Ishikawa (cell line): ENCODE measurements around the gene DET1.

ENCODE experiments used
- CEBPB ChIP-seq: IDR thresholded peaks from 2 replicates; pipeline ENCODE4 v1.6.1; 2012
- CREB1 ChIP-seq: IDR thresholded peaks from 2 replicates; pipeline ENCODE4 v1.6.1; 2012; ENCODE audit warnings: low read depth
- EGR1 ChIP-seq: IDR thresholded peaks from 2 replicates; pipeline ENCODE4 v1.6.1; 2012
- EP300 ChIP-seq: IDR thresholded peaks from 2 replicates; pipeline ENCODE4 v1.6.1; 2012; ENCODE audit warnings: borderline replicate concordance
- FOXM1 ChIP-seq: IDR thresholded peaks from 2 replicates; pipeline ENCODE4 v1.6.1; 2012; ENCODE audit warnings: low read depth, borderline replicate concordance
- NFIC ChIP-seq: IDR thresholded peaks from 2 replicates; pipeline ENCODE4 v1.6.1; 2012
- RAD21 ChIP-seq: IDR thresholded peaks from 2 replicates; pipeline ENCODE4 v1.6.1; 2012; ENCODE audit warnings: low read depth
- TAF1 ChIP-seq: IDR thresholded peaks from 2 replicates; pipeline ENCODE4 v1.6.1; 2012; ENCODE audit warnings: low read depth, mild to moderate bottlenecking
- TCF12 ChIP-seq: IDR thresholded peaks from 2 replicates; pipeline ENCODE4 v1.6.1; 2012; ENCODE audit warnings: low read depth
- TEAD4 ChIP-seq: IDR thresholded peaks from 2 replicates; pipeline ENCODE4 v1.6.1; 2012
- YY1 ChIP-seq: IDR thresholded peaks from 2 replicates; pipeline ENCODE4 v1.6.1; 2012; ENCODE audit warnings: low read depth
- ZBTB7A ChIP-seq: IDR thresholded peaks from 2 replicates; pipeline ENCODE4 v1.6.1; 2012; ENCODE audit warnings: low read depth
- TF ChIP-seq, protein P1 (sequence below): IDR thresholded peaks from 2 replicates; pipeline ENCODE4 v1.6.1; 2012
- TF ChIP-seq, protein P2 (sequence below): IDR thresholded peaks from 2 replicates; pipeline ENCODE4 v1.6.1; 2012; ENCODE audit warnings: low read depth, mild to moderate bottlenecking
- TF ChIP-seq, protein P3 (sequence below): IDR thresholded peaks from 2 replicates; pipeline ENCODE4 v1.6.1; 2012

DET1 gene

DNA sequence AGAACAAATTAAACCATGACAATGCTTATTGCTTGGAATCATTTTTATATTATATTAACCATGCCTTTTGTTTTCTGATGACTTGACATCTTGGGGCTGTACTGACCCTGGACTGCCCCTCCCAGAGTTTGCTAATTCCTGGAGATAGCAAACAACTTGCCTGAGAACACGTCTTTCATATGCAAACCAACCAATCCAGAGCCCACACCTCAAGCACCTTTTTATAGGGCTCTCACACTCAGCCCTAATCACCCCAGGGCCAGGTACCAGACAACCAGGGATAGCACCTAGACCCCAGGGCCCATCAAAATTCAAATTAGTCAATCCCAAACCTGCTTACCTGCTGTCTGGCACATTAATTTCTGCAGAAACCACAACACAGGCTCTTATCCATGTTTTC, 42.0 kb downstream of the DET1 start:
- TF ChIP-seq CREB1 (no peak), TCF12 (no peak), EGR1 (no peak), TAF1 (no peak), FOXM1 (no peak), RAD21 (no peak), EP300 (no peak), TEAD4 (no peak), YY1 (no peak)
- TF ChIP-seq, protein P1, sequence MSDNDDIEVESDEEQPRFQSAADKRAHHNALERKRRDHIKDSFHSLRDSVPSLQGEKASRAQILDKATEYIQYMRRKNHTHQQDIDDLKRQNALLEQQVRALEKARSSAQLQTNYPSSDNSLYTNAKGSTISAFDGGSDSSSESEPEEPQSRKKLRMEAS = no peak
- TF ChIP-seq, protein P2, sequence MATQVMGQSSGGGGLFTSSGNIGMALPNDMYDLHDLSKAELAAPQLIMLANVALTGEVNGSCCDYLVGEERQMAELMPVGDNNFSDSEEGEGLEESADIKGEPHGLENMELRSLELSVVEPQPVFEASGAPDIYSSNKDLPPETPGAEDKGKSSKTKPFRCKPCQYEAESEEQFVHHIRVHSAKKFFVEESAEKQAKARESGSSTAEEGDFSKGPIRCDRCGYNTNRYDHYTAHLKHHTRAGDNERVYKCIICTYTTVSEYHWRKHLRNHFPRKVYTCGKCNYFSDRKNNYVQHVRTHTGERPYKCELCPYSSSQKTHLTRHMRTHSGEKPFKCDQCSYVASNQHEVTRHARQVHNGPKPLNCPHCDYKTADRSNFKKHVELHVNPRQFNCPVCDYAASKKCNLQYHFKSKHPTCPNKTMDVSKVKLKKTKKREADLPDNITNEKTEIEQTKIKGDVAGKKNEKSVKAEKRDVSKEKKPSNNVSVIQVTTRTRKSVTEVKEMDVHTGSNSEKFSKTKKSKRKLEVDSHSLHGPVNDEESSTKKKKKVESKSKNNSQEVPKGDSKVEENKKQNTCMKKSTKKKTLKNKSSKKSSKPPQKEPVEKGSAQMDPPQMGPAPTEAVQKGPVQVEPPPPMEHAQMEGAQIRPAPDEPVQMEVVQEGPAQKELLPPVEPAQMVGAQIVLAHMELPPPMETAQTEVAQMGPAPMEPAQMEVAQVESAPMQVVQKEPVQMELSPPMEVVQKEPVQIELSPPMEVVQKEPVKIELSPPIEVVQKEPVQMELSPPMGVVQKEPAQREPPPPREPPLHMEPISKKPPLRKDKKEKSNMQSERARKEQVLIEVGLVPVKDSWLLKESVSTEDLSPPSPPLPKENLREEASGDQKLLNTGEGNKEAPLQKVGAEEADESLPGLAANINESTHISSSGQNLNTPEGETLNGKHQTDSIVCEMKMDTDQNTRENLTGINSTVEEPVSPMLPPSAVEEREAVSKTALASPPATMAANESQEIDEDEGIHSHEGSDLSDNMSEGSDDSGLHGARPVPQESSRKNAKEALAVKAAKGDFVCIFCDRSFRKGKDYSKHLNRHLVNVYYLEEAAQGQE = no peak

DNA sequence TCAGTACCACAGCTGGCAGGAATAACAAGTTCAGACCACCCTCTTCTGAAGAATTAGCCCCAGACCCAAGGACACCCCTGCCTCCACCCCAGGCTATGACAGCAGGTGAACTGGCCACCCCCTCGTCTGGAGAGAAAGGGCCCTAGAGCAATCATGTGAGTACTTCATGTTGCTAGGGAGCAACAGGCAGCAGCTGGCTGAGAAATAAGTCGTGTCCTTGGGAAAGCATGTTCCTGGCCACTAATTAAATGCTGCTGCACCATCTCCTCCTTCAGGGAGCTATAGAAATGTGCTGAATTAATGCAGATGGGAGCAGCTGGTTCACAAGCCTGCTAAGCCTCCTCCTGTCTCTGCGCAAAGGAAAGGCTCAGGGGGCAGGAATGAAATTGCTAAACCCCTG, 47.5 kb downstream of the DET1 start:
- TF ChIP-seq CREB1 (no peak), EGR1 (no peak), FOXM1 (no peak), EP300 (no peak), YY1 (no peak), TEAD4 (no peak), TCF12 (no peak), ZBTB7A (no peak), CEBPB (no peak), NFIC (no peak), TAF1 (no peak)
- TF ChIP-seq, protein P1 = no peak
- TF ChIP-seq, protein P2 = no peak
- TF ChIP-seq, protein P3, sequence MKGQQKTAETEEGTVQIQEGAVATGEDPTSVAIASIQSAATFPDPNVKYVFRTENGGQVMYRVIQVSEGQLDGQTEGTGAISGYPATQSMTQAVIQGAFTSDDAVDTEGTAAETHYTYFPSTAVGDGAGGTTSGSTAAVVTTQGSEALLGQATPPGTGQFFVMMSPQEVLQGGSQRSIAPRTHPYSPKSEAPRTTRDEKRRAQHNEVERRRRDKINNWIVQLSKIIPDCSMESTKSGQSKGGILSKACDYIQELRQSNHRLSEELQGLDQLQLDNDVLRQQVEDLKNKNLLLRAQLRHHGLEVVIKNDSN = no peak

DNA sequence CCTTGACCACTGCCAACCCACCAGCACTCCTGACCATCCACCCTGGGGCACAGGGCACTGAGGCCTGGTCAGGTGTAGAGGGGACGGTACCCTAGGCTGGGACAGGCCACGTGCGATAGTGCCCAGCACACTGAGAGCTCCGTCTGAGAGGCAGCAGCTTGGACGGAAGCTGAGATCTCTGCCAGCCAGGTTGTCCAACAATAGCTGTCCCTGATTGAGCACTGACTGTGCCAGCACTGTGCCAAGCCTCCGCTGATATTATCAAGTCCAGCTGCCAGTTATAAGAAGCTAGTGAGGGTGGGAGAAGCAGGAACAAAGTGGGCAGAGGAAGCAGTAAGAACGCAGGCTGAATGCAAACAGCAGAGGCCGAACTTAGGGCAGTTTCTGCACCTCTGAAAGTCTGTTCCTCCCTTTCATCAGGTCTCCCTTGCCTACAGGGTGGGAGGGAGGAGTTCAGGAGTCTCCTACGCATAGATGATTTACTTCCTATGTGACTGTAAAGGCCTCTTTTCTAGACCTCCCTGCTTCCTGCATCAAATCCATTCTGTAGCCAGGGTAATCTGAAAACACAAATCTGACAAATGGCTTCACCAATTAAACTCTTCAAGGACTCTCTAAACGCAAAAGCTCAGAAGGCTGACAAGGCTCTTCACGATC, 49.2 kb downstream of the DET1 start:
- TF ChIP-seq RAD21 (no peak), FOXM1 (no peak), TCF12 (no peak), EGR1 (no peak), TAF1 (no peak), YY1 (no peak)
- TF ChIP-seq, protein P3 = no peak
- TF ChIP-seq, protein P2 = no peak
- TF ChIP-seq, protein P1 = no peak

DNA sequence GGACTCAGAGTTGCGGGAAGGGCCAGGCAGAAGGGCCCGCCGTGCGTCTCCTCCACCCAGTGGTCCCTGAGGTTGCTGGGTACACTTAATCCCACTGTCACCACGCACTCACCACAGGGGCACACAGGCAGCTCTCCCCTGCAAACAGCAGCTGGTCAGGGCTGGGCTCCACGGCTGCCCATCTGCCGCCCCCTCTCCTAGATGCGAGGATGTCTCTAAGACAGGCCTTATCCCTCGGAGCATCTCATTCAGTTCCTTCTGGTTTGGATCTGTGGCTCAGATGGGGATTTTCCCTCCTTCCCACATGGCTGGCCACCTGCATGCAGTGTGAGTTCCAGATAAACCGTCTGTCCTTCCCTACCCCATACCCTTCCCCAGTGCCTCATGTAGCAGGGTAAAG, 52.6 kb downstream of the DET1 start:
- TF ChIP-seq TCF12 = no peak
- no peak for TF ChIP-seq FOXM1
- TF ChIP-seq ZBTB7A = no peak
- no peak for TF ChIP-seq CEBPB
- TF ChIP-seq RAD21 = no peak
- no peak for TF ChIP-seq EP300
- TF ChIP-seq, protein P2 = no peak
- no peak for TF ChIP-seq EGR1
- no peak for TF ChIP-seq TEAD4
- no peak for TF ChIP-seq YY1
